ENCODE measurements around the gene IQCH. TPM values are rescaled to one million over a fixed set of nuclear protein-coding genes. Genes with fewer than 3 reads are reported as not detected.

IQCH gene
- total RNA-seq, 2 donors from 2014 or later, result 5.8 to 9.5 TPM

GRCh38 chr15:67386947-67387346, 132.4 kb downstream of the IQCH start:
- no peak for DNase-seq (ENCODE audit: low spot score)

GRCh38 chr15:67389975-67390374, 135.4 kb downstream of the IQCH start:
- Histone ChIP-seq H3K9me3 (no peaks in the 10 kb centered on the region), H3K4me3 (no peak overlapping the region), H3K4me1 (replicated peaks) (no peaks in the 10 kb centered on the region), H3K27ac (no peak overlapping the region), H3K36me3 (no peaks in the 10 kb centered on the region), H3K27me3 (replicated peaks; ENCODE audit: insufficient read depth) (no peaks in the 10 kb centered on the region)
- intact Hi-C loops (cut with DNase I), result no loop called here
- no peak for DNase-seq (ENCODE audit: low spot score)
- WGBS, result 44% methylated on average over 1 of the region's 1 CpG
- no peak for TF ChIP-seq POLR2AphosphoS5 (IDR thresholded peaks at IDR 0.05)
- no peak for TF ChIP-seq CTCF (IDR thresholded peaks at IDR 0.05)
- TF ChIP-seq POLR2A (IDR thresholded peaks at IDR 0.05), result no peak

More at GRCh38 chr15:67386947-67387346, 132.4 kb downstream of the IQCH start:
- no peak overlapping the region for H3K4me3 ChIP-seq
- no peak overlapping the region for H3K27ac ChIP-seq
- no peaks in the 10 kb centered on the region for H3K4me1 ChIP-seq (replicated peaks)
- H3K9me3 ChIP-seq, result no peaks in the 10 kb centered on the region
- 96% methylated on average over 2 of the region's 2 CpGs for WGBS
- intact Hi-C loops (cut with DNase I), result no loop called here
- no peak for TF ChIP-seq POLR2A (IDR thresholded peaks at IDR 0.05)
- no peak for TF ChIP-seq CTCF (IDR thresholded peaks at IDR 0.05)
- no peak for TF ChIP-seq POLR2AphosphoS5 (IDR thresholded peaks at IDR 0.05)
- H3K27me3 ChIP-seq (replicated peaks; ENCODE audit: insufficient read depth), result no peaks in the 10 kb centered on the region
- no peaks in the 10 kb centered on the region for H3K36me3 ChIP-seq

GRCh38 chr15:67394873-67395639, 140.5 kb downstream of the IQCH start:
- Histone ChIP-seq H3K27me3 (replicated peaks; ENCODE audit: insufficient read depth) (no peaks in the 10 kb centered on the region), H3K4me3 (no peak overlapping the region), H3K27ac (no peak overlapping the region), H3K36me3 (no peaks in the 10 kb centered on the region), H3K9me3 (no peaks in the 10 kb centered on the region), H3K4me1 (replicated peaks) (no peaks in the 10 kb centered on the region)
- no peak for DNase-seq (ENCODE audit: low spot score)
- intact Hi-C loops (cut with DNase I), result no loop called here
- TF ChIP-seq POLR2A (IDR thresholded peaks at IDR 0.05) (no peak), POLR2AphosphoS5 (IDR thresholded peaks at IDR 0.05) (no peak), CTCF (IDR thresholded peaks at IDR 0.05) (no peak)
- WGBS, result 75% methylated on average over 9 of the region's 9 CpGs

GRCh38 chr15:67396114-67396513, 141.5 kb downstream of the IQCH start:
- no peak overlapping the region for H3K4me3 ChIP-seq
- H3K4me1 ChIP-seq (replicated peaks), result no peaks in the 10 kb centered on the region
- TF ChIP-seq POLR2AphosphoS5 (IDR thresholded peaks at IDR 0.05) (no peak), POLR2A (IDR thresholded peaks at IDR 0.05) (no peak), CTCF (IDR thresholded peaks at IDR 0.05) (no peak)
- no peaks in the 10 kb centered on the region for H3K27me3 ChIP-seq (replicated peaks; ENCODE audit: insufficient read depth)
- WGBS, result 80% methylated on average over 5 of the region's 5 CpGs
- no peak overlapping the region for H3K27ac ChIP-seq
- intact Hi-C loops (cut with DNase I), result no loop called here
- H3K9me3 ChIP-seq, result no peaks in the 10 kb centered on the region
- no peak for DNase-seq (ENCODE audit: low spot score)
- H3K36me3 ChIP-seq, result no peaks in the 10 kb centered on the region

- intact Hi-C loops (cut with DNase I), result no loop called here
- H3K4me3 ChIP-seq, result no peak overlapping the region
- H3K27ac ChIP-seq, result no peak overlapping the region
- DNase-seq (ENCODE audit: low spot score), result no peak
- no peaks in the 10 kb centered on the region for H3K4me1 ChIP-seq (replicated peaks)
- H3K27me3 ChIP-seq (replicated peaks; ENCODE audit: insufficient read depth), result no peaks in the 10 kb centered on the region
- H3K36me3 ChIP-seq, result no peaks in the 10 kb centered on the region
- no peaks in the 10 kb centered on the region for H3K9me3 ChIP-seq
- WGBS, result 67% methylated on average over 1 of the region's 1 CpG
- TF ChIP-seq POLR2AphosphoS5 (IDR thresholded peaks at IDR 0.05), result no peak
- TF ChIP-seq CTCF (IDR thresholded peaks at IDR 0.05), result no peak
- TF ChIP-seq POLR2A (IDR thresholded peaks at IDR 0.05), result no peak
Observed at GRCh38 chr15:67397139-67397538, 142.6 kb downstream of the IQCH start.
